GM18499 (cell line): ENCODE data around the gene SIL1.

Source experiments
- ATAC-seq: cut with Tn5 transposase; IDR thresholded peaks from one replicate; pipeline ENCODE4 v1.9.1; 2021; ENCODE audit warnings: moderate number of reproducible peaks; ENCODE audit not compliant: insufficient read depth, unreplicated experiment

SIL1 gene

DNA sequence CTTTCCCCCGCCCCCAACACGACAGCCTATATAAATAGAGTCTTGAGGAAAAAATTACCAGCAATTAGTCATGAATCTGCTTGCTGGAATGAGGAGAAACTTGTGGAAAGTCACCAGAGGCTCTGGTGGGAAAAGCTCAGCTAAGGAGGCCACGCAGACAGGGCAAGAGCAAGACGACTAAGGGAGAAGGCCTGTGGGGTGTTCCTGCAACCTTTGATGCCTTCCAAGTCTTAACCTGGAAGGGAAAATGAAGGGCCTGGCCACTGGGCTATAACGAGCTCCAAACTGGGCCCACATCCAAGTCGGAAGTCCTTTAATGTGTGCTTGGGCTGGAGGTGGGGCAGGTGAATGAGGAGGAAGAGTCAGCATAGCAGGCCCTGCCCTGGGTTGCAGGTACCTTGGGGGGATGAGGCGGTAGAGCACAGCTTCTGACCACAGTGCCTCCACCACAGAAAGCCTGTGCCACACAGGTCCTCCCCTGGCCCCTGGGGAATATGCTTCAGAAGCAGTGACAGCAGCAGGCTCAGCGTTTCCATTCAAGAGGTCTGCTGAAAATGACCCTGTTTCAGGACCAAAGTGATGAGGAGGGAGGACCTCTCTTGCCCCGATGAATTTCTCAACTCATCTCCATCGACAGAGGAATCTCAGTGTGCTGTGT lies 230.2 kb downstream of the SIL1 start:
- no peak for ATAC-seq

DNA sequence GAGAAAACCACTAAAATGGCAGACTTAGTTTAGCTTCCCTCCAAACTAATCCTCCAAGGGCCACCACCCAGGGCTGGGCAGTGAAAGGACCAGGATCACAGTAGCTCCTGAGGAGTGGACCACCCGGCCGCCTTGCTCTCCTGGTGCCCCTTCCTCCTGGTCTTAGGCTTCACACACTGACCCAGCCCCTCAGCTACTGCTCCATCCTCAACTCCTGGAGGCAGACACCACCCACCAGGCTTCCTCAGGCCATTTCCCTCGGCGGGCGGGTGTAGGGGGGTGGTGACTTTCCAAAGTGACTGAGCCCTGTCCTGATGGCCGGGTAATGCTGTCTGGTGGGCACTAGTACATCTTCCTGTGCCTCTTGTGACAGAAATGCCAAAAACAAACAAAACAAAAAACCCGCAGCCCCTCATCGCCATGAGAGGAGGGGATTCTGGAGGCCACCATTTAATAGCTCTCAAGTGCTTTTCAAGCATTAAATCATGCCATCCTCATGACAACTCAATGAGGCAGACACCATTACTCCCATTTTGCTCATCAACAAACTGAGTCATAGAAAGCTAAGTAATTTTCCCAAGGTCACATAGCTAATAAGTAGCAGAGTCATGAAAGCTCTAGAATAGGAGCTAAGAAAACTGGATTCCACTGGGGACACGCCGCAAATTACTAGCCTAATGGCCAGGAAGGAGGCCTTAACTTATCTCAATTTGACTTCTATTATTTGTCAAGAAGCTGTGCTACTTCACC lies 231.8 kb downstream of the SIL1 start:
- ATAC-seq, result no peak

DNA sequence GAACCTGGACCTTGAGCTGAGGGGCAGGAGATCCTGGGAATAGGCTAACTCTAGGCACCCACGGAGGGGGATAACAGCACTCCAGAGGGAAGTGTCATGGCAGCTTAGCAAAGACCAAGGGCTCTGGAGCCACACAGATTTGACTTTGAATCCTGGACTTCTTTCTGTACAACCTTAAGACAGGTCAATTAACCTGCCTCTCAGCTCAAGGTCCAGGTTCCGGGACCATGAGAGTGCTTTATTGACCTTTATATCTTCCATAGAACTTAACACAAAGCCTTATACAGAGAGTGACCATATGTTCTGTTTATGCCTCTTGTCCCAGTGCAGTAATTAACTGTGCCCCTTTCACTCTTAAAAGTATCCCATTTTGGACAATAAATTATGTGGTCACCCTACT lies 232.5 kb downstream of the SIL1 start:
- ATAC-seq, result no peak

DNA sequence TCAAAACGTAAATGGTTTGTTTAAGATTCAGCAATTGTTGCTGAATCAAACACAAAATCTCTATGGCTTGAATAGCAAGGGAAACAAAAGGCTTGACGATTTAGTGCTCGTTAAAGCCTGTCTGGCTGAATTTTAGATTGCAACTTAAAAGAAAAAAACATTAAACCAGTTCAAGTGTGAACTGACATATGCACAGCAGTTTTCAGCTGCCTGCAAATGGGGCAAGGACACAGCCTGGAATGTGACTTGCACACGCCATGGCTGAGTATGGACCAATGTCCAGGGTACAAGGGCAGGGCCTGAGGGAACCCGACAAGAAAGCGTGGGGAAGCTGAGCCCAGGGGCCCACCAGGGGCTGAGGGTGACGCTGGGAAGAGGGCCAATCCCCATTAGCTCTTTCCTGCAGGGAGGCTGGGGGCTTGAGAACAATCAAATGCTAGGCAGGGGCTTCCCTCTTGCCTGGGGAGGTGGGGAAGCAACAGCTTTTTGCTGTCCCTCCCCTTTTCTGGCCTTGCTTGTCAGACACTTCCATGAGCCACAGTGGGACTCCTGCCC lies 233.4 kb downstream of the SIL1 start:
- ATAC-seq, result no peak

DNA sequence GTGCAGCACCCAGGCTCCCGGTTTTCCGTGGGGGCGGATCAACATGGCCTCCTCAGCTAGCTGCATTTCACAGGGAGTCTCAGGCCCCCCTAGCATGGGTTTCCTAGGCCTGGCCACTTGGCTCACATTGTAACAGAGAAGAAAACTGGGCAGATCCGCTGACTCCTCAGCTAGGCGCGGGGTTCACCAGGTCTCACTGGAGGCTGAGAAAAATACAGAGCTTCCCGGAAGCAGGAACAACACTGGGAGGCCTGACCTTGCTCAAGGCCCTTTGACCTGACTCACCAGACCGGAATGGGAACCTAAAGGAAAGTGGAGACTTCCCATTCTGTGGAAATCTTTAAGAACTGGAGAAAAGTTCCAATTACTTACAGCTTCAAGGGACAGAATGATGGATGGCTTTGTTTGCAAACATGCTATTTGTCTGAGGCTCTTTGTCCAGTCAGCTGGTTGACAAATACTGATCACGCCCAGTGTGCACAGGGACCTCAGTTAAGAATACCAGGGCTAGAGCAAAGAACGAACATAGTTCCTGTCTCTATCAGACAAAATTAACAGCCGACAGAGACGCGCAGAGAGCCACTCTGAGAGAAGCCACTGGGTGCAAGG lies 234.3 kb downstream of the SIL1 start:
- ATAC-seq, result no peak

DNA sequence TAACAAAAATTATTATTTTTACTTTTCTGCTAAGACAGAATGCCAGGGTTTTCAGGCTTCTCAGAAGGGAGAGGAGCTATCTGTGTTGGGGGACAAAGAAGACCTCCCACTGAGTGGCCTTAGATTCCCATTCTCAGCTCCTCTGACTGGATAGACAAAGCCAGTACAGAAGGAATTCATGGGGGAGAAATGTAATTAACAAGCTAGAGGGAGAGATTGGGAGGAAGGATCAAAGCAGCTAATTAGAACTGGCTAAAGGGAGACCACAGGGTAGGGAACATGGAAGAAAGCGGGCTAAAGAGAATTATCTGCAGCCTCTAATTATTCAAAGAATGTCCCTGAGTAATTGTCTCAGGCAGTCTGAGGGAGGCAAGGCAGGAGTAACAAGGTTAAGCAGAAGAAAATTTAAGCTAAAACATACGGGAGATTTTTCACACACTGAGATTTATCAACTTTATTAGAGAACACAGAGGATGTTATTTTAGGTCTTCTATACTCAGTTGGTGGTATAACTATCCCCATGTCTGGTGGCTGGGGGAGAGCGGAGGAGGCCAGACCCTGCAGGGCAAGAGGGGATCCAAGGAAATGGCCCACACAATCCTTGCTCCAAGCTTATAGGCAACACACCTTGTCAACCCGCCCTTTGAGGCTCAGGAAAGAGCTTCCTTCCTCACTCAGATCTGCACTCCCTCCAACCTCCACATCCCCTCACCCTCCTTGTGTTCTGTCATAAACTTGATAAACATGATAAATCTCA lies 235.4 kb downstream of the SIL1 start:
- ATAC-seq, result no peak

DNA sequence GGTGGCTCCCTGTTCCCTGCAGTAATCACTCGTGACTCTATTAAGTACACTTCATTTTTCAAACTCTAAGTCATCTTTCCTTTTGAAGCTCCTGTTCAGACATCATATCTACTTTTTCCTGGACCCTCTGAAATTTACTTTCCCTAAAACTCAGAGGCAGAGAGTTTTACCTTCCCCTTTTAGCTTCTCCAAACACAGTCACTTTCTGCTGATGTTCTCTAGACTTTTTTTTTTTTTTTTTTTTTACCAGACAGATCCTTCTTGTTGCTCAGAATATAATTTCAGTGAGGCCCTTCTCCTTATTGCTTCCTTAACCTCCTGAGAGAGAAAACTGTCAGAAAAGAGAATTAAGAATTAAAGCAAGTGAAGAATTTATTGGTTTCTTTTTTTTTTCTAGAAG lies 236.4 kb downstream of the SIL1 start:
- no peak for ATAC-seq

DNA sequence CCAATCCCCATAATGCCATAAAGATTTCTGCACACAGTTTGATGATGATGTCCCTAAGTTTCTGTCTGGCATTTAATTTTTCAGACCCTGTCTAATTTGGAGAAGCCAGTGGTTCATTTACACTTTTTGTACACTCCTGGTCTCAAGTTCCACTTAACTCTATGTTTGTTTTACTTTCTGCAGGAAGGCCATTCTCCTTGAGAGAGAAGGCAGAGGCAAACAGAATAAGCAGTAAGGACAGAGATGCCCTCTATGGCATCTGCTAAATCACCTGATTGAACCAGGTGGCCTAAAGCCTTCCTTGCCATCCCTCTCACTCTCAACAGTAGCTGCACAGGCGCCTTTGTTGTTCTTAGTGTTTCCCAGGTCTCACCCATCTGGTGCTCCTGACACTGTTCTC lies 236.9 kb downstream of the SIL1 start:
- no peak for ATAC-seq

DNA sequence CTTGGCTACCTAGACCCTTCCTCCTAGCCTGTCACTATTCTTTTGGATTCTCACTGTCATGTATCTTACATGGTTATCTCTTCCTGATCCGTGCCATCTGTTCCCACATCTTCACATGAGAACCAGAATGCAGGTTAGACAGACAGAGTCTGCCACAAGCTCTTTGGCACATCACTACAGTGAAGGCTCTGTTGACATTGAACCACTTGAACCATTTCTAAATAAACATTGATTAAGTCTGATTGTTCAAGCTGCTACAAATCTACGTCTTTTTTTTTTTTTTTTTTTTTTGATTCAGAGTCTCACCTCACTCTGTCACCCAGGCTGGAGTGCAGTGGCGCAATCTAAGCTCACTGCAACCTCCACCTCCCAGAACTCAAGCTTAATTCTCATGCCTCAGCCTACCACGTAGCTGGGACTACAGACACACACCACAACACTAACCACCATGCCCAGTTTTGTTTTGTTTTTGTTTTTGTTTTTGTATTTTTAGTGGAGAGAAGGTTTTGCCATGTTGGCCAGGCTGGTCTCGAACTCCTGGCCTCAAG lies 237.9 kb downstream of the SIL1 start:
- no peak for ATAC-seq

DNA sequence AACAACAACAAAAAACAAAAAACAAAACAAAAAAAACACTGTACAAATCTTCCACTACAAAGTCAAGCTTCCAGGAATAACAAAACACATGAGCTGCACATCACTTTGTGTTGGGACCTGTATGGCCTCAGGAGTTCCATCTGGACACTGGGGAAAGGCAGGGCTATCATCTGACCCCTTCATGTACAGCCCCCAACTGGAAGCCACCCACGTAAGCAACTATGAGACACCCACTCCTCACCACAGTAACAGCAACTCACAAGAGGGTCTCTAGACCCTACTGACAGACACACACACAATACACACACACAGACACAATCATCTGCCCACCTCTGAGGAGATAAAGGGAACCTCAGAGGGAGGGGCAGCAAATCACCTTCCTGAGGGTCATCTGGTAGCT lies 241.4 kb downstream of the SIL1 start:
- no peak for ATAC-seq

DNA sequence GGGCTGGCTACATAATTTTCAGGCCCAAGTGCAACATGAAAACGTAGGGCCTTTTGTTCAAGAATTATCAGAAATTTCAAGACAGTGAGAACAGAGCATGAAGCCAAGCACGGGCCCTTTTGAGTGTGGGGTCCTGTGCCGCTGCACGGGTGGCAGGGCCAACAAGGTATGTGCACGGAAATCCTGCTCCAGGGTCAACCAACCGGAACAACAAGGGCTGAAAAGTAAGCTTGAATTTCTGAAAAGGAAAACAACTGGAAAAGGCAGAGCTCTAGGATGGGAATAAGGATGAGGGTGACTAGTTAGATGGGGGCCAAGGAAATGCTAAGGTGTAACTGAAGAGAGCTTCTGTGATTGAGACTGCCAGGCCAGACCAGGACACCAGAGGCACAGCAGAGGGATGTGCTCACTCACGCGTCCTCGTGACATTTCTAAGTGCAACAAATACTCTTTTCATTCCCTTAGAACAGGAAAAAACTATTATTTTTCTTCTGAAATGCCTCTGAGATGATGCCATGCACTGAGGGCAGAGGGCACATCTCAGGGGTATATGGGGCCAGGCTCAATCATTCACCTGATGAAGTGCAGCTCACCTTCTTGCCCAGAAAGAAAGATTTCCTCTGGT lies 242.4 kb downstream of the SIL1 start:
- ATAC-seq, result no peak

DNA sequence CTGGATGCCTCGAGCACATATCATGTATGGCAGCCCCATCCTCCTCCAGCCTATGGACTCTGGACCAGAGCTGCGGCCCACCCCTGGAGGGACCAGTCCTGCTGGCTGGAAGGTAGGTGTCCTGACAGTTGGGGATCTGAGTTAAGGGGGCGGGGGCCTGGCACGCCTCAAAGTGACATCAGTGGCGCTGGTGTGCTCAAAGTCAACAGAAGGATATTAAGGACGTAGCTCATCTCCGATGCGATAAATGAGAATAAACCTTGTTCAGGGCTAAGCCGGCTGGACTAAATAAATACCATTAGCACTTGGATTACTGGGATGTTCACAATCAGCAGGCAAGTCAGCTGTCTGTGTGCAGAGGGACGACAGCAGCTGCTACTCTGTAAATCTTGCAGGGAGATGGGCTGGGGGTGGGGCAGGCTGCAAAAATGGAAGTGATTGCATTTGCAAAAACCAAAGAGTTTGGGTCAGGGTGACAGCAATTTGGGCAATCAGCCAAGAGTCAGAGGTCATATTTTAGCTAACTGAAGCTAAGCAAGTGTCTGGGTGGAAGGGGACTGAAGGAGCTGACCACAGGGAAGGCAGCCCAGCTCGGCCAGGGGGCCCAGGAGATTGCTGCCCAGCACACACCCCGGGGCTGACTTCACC lies 243.0 kb downstream of the SIL1 start:
- no peak for ATAC-seq

DNA sequence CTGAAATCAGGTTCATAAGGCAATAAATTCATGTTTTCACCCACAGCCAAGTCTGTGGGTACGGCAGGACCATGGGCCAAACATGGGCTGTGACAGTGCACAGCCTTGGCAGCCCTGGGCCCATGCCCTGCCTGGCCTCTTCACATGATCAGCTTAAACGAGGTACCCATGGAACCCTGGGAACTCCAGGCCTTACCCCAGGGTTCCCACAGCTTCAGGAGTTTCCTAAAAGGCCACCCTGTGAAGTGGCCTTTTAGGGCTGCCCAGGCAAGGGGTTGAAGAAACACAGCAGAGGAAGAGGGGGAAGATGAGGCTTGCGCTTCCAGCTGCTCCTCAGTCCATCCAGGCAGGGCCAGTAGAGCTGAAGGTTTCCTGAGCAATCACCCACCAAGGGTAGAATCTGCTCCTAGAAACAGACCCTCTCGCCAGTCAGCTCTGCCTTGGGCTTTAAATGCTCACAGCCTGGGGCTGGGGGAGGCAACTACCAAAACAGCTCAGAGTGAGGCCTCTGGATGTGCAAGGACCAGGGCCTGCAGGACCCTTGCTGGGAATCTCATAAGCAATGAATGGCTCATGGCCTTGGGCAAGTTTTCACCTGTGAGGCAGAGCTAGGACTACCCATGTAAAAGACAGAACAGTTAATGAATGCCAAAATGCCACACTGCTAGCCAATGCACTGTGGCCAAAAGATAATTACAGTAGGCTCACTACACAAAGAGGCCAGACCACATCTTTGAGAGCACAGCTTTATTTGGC lies 243.7 kb downstream of the SIL1 start:
- ATAC-seq, result no peak

DNA sequence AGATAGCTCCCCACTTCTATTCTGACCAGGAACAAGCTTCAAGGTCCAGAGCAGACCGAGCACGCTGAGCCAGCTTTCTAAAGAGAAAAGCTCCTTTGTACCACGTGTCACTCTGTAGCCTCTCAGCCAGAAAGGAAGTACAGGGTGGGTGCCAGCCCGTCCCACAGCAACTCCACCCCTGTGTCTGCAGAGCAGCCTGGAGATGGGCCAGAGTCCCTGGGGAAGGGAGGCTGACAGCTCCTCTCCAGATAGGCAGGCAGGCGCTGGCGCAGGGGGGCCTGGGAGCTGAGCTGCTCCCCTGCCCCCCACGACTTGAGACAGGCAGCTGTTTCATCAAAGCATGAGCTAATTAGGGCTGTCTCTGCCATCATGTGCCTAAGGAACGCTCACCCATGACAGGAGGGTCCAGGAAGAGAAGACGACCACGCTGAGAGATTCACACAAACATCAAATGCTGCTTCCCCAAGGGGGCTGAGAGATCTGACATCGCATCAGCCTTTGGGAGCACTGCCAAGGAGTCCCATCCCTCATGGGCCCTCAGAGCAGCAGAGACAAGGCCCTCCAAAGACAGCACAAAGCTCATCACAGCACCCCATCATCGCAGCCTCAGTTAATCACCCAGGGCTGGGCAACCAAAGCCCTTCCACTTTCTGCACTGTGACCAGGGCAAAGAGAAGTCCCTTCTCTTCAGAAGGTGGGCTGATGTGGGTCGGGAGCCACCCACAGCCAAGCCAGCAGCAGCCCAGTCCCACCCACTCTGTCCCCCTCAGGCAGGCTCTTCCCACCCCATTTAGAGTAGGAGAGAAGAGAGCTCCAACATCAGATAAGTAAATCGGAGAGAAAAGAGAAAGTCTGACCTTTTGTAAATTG lies 244.5 kb downstream of the SIL1 start:
- ATAC-seq, result no peak

DNA sequence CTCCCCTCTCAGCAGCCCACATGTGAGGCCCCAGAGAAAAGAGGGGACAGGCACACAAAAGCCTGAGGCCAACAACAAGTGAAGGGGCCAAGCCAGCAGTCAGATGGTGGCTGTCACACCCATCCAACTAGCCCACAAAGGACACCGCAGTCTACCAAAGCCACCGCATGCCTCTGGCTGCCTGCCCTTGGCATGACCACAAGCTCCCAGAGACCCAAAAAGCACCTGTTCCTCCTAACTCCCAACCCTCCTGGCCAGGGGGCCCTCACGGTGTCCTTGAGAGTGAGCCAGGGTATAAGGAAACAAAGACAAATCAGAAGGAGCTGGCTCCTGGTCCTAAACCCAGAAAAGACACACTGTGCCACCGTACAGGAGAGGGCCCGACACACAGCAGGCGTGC lies 245.2 kb downstream of the SIL1 start:
- ATAC-seq, result no peak

DNA sequence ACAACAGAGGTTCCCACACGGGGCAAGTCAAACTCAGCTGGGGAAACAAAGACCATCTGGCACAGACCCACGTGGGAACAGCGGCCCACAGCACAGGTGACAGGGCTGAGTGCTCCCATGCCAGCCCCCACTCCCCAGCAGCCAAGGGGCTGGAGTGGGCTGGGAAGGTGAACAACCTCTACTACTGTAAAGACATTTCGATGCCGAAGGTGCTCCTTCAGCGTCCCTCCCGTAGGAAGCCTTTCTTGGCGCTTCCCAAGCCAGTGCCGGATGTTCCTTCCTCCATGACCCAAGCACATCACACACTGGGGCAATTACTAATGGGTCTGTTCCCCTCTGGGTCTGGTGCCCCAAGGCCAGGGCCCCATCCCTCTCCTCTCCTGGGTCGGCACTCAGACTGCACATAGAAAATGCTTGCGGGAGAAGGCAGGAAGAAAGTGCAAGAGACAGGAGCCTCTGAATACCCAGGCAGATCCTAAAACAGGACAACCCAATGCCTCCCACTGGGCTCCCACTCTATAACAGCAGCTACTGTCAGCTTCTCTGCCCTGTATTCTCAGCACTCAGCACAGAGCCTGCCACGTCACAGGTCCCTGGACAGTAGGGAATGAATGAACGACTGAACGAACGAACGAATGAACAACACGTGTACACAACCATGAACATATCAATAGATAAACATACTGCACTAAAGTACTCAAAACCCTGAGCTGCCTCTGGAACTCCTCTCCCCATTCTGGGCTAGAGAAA lies 246.0 kb downstream of the SIL1 start:
- ATAC-seq, result no peak
